NT2/D1 (cell line): ENCODE results near the gene SLC30A3.

Source experiments
- DNase-seq: peaks from one replicate; pipeline ENCODE4 v3.0.0-alpha.2; 2011; ENCODE audit warnings: low read depth, low spot score
- H3K27me3 ChIP-seq: 2 replicates; pipeline ENCODE4 v1.6.0; 2011; ENCODE audit warnings: mild to moderate bottlenecking; ENCODE audit not compliant: insufficient read length, insufficient read depth
- H3K36me3 ChIP-seq: 2 replicates; pipeline ENCODE4 v1.6.1; 2011; ENCODE audit warnings: mild to moderate bottlenecking, low read length, mixed read lengths; ENCODE audit not compliant: insufficient read depth, insufficient read length
- H3K4me1 ChIP-seq: 2 replicates; pipeline ENCODE4 v1.5.1; 2011; ENCODE audit not compliant: insufficient read depth, insufficient read length
- H3K4me3 ChIP-seq: 2 replicates; pipeline ENCODE4 v1.5.1; 2011; ENCODE audit warnings: low read depth; ENCODE audit not compliant: insufficient read length
- H3K9ac ChIP-seq: 2 replicates; pipeline ENCODE4 v1.6.0; 2011; ENCODE audit warnings: low read depth; ENCODE audit not compliant: insufficient read length
- H3K9me3 ChIP-seq: 2 replicates; pipeline ENCODE4 v1.5.1; 2011; ENCODE audit warnings: mild to moderate bottlenecking, low read length; ENCODE audit not compliant: insufficient read depth
- SUZ12 ChIP-seq: IDR thresholded peaks from 2 replicates; pipeline ENCODE4 v1.6.1; 2011; ENCODE audit not compliant: insufficient read length, insufficient read depth; ENCODE audit errors: extremely low read depth
- YY1 ChIP-seq: IDR thresholded peaks from 2 replicates; pipeline ENCODE4 v1.6.1; 2011; ENCODE audit not compliant: insufficient read length, insufficient read depth
- ZNF274 ChIP-seq: IDR thresholded peaks from 2 replicates; pipeline ENCODE4 v1.6.1; 2011; ENCODE audit warnings: mild to moderate bottlenecking, low read depth, low read length

Gene SLC30A3

DNA sequence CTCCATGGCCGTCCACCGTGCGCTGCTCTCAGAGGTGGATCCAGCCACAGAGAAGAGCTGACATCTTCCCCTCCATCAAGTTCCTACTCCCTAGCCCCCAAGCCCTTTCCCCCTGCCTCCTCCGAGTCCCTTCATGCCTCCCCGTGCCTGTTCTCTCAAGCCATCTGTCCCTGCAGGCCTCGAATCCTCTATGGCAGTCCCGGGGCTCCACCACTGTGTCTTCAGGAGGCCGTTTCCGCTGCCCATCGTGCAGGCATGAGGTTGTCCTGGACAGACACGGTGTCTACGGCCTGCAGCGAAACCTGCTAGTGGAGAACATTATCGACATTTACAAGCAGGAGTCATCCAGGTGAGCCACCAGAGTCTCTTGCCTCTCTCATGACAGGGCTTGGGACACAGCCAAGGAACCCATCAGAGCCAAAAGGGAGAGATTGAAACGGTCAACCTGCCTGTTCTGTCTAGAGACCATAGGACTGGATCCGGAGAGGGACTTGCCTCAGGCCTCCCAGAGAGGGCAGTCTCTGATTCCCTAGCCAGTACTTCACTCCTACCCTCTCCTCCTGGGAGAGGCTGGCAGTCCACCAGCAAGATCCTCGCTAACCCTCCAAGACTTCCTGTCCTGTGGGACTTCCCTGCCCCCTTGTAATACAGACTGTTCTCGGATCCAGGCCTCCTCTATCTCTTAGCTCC is 35.7 kb upstream of the SLC30A3 start:
- no peaks in the 10 kb centered on the region for H3K27me3 ChIP-seq
- no peaks in the 10 kb centered on the region for H3K9me3 ChIP-seq
- DNase-seq, result no peak
- no peak overlapping the region for H3K4me3 ChIP-seq
- no peak overlapping the region for H3K9ac ChIP-seq
- H3K4me1 ChIP-seq, result no peaks in the 10 kb centered on the region
- no peaks in the 10 kb centered on the region for H3K36me3 ChIP-seq
- TF ChIP-seq ZNF274 (no peak), SUZ12 (no peak), YY1 (no peak)

DNA sequence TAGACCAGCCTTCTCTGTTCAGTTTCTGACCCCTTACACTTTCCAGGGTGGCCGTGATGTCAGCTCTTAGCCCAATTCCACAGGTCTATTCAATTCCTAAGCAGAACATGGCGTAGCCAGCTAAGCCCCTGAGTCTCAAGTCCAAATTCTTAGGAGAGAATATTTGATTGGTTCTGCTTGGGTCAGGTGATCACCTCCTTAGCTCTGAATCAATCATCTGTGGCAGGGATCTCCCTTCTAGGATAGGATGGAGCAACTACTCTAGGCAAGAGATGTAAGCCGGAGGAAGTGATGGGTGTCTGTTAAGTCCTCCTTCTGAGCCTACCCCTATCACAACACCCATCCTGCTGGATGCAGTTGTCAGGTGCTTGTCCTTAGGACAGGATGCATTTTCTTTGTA is 34.3 kb upstream of the SLC30A3 start:
- H3K27me3 ChIP-seq, result no peaks in the 10 kb centered on the region
- DNase-seq, result no peak
- TF ChIP-seq ZNF274, result no peak
- no peak for TF ChIP-seq YY1
- no peak for TF ChIP-seq SUZ12
- H3K4me1 ChIP-seq, result no peaks in the 10 kb centered on the region
- H3K36me3 ChIP-seq, result no peaks in the 10 kb centered on the region
- no peak overlapping the region for H3K9ac ChIP-seq
- H3K9me3 ChIP-seq, result no peaks in the 10 kb centered on the region
- no peak overlapping the region for H3K4me3 ChIP-seq

DNA sequence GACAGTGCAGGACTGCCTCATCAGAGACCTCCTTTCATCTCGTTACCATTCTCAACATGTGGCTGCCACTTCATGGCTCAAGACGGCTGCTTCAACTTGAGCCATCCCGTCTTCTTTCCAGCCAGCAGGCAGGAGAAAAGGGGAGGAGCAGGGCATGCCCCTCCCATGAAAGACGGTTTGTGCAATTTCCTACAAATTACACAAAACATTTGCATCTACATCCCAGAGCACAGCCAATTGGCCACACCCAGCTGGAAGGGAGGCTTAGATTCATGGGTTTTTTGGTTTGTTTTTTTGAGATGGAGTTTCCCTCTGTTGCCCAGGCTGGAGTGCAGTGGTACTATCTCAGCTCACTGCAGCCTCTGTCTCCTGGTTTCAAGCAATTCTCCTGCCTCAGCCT is 33.6 kb upstream of the SLC30A3 start:
- Histone ChIP-seq H3K4me1 (no peaks in the 10 kb centered on the region), H3K9ac (no peak overlapping the region), H3K9me3 (no peaks in the 10 kb centered on the region), H3K36me3 (no peaks in the 10 kb centered on the region), H3K27me3 (no peaks in the 10 kb centered on the region), H3K4me3 (no peak overlapping the region)
- DNase-seq, result no peak
- TF ChIP-seq YY1 (no peak), SUZ12 (no peak), ZNF274 (no peak)

DNA sequence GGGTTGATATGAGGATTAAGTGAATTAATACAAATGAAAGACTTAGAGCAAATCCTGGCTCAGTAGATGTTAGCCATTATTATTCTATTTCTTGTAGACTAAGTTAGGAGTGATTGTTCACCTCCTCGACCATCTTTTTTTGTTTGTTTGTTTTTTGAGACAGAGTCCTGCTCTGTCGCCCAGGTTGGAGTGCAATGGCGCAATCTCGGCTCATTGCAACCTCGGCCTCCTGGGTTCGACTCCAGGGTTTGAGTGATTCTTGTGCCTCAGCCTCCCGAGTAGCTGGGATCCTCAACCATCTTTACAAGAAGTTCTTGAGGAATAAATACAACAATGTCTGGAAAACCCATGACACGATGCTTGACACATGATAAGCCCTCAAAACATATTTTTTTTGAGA is 32.1 kb upstream of the SLC30A3 start:
- DNase-seq, result no peak
- Histone ChIP-seq H3K4me1 (no peaks in the 10 kb centered on the region), H3K27me3 (no peaks in the 10 kb centered on the region)

DNA sequence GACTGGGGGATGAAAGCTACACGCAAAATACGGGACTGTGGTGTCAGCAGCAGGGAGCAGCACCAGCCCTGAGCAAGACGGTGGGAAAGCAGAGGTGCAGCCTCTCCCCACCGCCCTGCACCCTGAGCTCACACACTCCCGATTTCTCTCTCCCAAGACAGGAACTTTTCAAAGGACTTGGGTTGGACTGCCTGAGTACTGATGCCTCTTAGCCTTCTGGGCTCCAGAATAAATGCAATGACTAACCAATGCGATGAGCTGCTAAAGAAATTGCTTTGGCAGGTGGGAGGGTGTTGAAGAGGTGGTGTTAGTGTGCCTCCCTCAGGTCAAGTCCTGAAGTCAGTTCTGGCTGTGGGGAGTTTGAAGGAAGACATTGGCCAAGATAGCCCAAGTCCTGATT is 29.0 kb upstream of the SLC30A3 start:
- DNase-seq, result no peak

More for the DNA sequence above, 32.1 kb upstream of the SLC30A3 start:
- Histone ChIP-seq H3K36me3 (no peaks in the 10 kb centered on the region), H3K9ac (no peak overlapping the region), H3K9me3 (no peaks in the 10 kb centered on the region), H3K4me3 (no peak overlapping the region)
- TF ChIP-seq YY1, result no peak
- no peak for TF ChIP-seq ZNF274
- TF ChIP-seq SUZ12, result no peak

DNA sequence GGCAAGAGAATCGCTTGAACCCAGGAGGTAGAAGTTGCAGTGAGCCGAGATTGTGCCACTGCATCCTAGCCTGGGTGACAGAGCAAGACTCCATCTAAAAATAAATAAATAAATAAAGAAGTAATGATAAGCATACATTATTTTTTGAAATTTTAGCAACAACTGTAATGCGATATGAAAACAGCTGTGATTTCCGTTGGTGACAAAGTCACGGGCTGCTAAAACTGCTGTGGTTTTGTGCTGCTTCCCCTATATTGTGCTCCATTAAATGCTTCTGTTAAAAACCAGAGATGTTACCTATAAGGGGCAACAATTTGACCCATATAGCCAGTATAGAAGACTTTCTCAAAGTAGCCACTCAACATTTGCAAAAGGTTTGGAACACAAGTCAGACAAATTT is 27.7 kb upstream of the SLC30A3 start:
- no peak for DNase-seq
- TF ChIP-seq YY1 (no peak), ZNF274 (no peak), SUZ12 (no peak)
- H3K4me1 ChIP-seq, result no peaks in the 10 kb centered on the region
- H3K36me3 ChIP-seq, result no peaks in the 10 kb centered on the region
- no peaks in the 10 kb centered on the region for H3K27me3 ChIP-seq
- no peak overlapping the region for H3K9ac ChIP-seq
- H3K4me3 ChIP-seq, result no peak overlapping the region
- H3K9me3 ChIP-seq, result no peaks in the 10 kb centered on the region

More for the DNA sequence above, 29.0 kb upstream of the SLC30A3 start:
- no peaks in the 10 kb centered on the region for H3K9me3 ChIP-seq
- H3K4me1 ChIP-seq, result no peaks in the 10 kb centered on the region
- no peak overlapping the region for H3K4me3 ChIP-seq
- no peak for TF ChIP-seq YY1
- no peak for TF ChIP-seq ZNF274
- H3K27me3 ChIP-seq, result no peaks in the 10 kb centered on the region
- H3K9ac ChIP-seq, result no peak overlapping the region
- H3K36me3 ChIP-seq, result no peaks in the 10 kb centered on the region

DNA sequence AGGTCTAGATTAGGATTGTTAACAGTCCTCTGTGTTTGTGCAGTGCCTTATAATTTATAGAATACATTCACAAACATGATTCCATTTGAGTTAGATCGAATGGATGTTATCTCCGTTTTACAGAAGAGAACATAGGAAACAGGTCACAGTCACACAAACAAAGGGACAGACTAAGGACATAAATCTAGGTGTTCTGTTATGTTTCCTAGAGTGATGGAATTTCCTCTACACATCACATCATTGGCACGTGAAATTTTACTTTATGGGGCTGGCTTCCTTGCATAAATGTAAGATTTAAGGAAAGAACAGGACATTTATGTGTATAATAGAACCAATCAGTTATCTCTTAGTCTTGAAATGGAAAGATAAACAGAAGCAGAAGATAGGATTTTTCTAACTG is 25.8 kb upstream of the SLC30A3 start:
- H3K27me3 ChIP-seq, result peaks cover 5% of the 10 kb centered on the region
- DNase-seq, result no peak
- TF ChIP-seq ZNF274, result no peak
- no peak for TF ChIP-seq SUZ12
- TF ChIP-seq YY1, result no peak

More for the DNA sequence above, 25.8 kb upstream of the SLC30A3 start:
- H3K9me3 ChIP-seq, result no peaks in the 10 kb centered on the region
- H3K4me1 ChIP-seq, result no peaks in the 10 kb centered on the region
- no peaks in the 10 kb centered on the region for H3K36me3 ChIP-seq
- H3K4me3 ChIP-seq, result no peak overlapping the region
- H3K9ac ChIP-seq, result no peak overlapping the region
